Fibroblast of skin of scalp (primary cell): ENCODE results near the gene CHST13.

ENCODE experiments used
- DNase-seq: peaks from one replicate; pipeline ENCODE4 v3.0.0-alpha.2; 2013

CHST13 gene

GRCh38 chr3:126541628-126542339, 17.8 kb downstream of the CHST13 start:
- DNase-seq: no peak

GRCh38 chr3:126542340-126543241, 18.6 kb downstream of the CHST13 start:
- no peak for DNase-seq

GRCh38 chr3:126543457-126544061, 19.6 kb downstream of the CHST13 start:
- DNase-seq: no peak

GRCh38 chr3:126544596-126545281, 20.8 kb downstream of the CHST13 start:
- no peak for DNase-seq

- DNase-seq: no peak
Measured at GRCh38 chr3:126545544-126545943, 21.6 kb downstream of the CHST13 start.

DNA sequence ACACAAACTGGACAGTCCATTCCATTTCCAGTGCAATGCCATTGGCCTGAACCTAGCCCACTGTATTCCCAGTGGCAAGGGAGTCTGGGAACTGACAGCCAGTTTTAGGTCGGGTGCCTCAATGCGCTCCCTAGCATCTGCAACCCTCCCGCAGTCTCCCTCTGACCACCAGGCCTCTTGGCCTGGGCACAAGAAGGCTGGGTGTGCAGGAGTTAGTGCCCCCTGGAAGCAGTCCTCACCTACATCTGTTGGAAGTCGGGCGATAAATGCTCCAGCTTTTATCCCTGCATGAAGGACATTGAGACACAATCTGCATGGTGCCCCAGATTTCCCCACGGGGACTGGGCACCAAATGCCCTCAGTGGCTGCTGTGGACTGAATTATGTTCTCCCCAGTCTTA, 22.1 kb downstream of the CHST13 start:
- DNase-seq: no peak

DNA sequence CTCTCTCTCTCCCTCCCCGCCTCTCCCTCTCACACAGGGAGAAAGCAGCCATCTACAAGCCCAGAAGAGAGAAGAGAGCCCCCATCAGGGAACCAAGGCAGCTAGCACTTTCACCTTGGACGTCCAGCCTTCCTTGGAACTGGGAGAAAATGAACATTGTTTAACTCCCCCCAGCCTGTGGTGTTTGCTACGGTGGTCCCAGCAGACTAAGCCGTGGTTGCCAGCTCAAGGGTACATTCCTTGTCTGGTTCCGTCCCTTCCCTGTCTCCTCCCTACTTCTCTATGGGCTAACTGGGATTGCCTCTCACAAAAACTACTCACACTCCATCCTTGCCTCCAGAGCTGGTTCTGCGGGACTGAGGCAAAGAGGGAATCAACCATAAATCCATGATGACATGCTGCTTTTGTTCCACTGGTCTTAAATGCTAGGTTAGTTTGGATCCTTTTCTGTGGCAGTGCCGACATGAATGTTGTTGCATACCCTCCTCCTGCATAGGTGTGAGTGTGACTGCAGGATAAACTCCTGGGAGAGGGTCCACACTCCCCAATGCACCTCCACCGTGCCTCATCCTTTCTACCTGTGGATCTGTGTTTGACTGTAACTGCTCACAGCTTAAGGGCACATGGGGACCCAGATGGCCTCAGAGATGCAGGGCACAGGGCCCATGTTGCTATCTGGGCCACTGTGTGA, 22.7 kb downstream of the CHST13 start:
- no peak for DNase-seq

- DNase-seq: no peak
Measured at GRCh38 chr3:126547721-126548120, 23.8 kb downstream of the CHST13 start.

- no peak for DNase-seq
Measured at GRCh38 chr3:126548556-126549466, 24.9 kb downstream of the CHST13 start.

DNA sequence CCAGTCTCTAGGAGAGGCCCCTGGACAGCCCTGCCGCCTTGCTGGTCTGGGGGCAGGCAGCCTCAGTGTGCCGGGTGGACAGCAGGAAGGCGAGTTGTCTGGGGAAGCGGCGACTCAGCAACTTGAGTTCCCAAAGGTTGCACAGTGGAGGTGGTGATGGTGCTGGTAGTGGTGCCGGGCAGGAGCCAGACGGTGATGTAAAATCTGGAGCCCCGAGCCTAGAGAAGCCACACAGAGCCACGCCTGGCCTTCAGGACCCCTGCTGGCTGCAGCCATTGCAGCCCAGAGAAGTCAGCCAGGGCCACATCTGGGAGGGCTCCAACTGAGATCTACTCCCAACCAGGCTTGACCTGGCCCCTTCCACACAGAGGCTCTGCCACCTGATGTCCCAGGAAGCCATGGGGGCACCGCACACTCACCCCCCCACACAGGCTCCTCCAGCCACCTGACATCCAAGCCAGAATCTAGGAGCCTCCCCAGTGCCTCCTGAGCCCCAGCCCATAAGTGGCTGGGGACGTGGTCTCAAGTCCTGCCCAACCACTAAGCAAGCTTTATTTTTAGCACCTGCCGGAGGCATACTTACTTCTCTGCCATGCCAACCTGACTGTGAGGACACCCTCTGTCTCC, 26.0 kb downstream of the CHST13 start:
- DNase-seq: no peak

- DNase-seq: no peak
Measured at GRCh38 chr3:126550488-126551051, 26.6 kb downstream of the CHST13 start.

- DNase-seq: no peak
Measured at GRCh38 chr3:126551121-126551838, 27.3 kb downstream of the CHST13 start.

GRCh38 chr3:126551839-126552687, 28.1 kb downstream of the CHST13 start:
- no peak for DNase-seq

- DNase-seq: no peak
Measured at GRCh38 chr3:126552688-126553283, 28.8 kb downstream of the CHST13 start.

DNA sequence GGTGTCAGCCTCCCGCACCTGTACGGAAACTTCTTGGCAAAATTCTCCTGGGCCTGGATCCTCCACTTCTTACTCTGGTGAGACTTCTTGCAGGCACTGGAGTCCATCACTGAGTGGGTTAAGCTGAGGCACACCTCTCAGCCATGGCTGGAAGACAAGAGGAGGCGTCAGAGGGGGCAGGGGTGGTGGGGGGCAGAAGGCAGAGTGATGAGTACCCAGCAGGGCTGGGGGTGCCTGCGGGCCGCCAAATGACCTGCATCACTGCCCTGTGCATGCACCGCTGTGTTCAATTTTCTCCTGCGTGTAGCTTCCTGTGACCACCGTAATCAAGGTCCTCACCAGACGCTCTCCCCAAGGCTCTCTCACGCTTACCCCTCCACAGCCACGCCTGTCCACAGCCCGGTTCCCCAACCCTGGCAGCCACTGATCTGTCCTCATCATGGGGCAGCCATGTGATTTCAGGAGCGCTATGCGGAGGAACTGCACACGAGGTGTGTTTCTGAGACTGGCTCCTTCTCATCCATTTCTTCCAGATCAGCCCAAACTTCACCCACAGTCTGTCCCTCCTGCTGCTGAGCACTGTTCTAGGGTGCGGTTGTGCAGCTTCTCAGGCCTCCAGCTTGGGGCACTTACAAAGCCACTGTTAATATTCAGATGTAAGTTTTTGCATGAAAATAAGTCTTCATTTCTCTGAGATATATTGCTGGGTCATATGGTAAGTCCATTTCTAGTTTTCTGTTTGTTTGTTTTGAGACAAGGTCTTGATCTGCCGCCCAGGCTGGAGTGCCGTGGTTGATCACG, 29.5 kb downstream of the CHST13 start:
- DNase-seq: no peak

DNA sequence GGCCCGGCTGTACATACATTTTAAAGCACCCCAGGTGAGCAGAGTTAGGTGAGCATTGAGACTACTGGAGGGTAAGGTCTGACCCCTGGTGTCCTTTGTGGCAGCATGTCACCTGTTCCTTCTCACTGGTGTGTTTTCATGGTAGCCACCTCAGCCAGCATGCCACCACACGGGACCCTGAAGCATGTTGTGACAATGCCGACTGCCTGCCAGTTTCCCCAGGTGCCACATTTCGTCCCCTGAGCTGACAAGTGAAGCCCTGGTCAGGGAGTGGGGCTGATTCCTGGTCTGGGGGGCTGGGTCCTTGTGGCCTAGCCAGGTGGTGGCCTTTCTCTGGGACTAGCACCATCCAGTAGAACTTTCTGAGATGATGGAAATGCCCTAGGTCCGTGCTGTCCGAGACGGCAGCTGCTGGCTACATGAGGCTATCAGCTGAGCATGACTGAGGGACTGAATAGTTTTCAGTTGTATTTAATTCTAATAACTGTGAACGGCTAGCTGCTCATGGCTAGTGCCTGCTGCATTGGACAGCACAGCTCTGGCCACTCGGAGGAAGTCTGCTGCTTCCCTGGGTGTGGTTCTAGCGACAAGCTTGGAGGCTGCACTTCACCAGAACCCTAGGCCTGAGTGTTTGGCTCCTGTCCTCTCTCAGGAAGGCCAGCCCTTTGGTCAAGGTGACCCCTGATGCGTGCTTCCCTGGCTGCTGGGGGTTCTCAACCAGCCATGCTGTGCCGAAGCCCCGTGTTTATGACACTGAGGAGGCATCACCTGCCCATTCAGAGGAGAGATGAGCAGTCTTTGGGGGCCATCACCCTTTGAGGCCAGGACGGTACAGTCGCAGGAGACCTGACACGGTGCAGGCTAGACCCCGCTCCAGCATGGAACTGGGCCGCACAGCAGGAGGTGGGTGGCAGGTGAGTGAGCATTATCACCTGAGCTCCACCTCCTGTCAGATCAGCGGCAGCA, 30.9 kb downstream of the CHST13 start:
- DNase-seq: no peak
